NCI-H2196 treated with DMSO at 0.1 percent for 48 hours (cell line): ENCODE results near the gene SET.
A peak's percentile ranks its signal among the peaks of the same experiment; 100 is the strongest.

ENCODE experiments used
- DNase-seq: peaks from one replicate; lab custom pipeline; 2025; ENCODE audit not compliant: unreplicated experiment; lab: John Stamatoyannopoulos, UW

The SET gene

DNA sequence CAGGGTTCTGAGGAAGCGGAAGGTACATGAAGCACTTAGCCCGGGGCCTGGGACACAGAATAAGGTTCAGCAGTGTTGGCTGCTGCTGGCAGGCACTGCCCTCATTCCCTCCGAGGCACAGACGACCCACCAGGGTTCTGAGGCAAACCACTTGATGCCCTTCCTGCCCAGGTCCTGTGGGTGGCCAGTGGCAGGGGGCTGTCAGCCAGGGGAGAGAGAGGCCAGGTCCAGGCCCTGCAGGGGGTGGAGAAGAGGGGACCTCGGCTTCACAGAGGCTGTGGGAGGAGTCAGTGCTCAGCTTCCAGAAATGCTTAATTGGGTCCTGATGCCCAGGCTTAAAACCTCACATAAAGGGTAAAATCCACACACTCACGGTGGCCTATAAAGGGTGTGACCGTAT lies 39.3 kb downstream of the SET start:
- DNase-seq: no peak

- no peak for DNase-seq
These were observed 40.3 kb downstream of the SET start for GRCh38 chr9:128729302-128729701.

DNA sequence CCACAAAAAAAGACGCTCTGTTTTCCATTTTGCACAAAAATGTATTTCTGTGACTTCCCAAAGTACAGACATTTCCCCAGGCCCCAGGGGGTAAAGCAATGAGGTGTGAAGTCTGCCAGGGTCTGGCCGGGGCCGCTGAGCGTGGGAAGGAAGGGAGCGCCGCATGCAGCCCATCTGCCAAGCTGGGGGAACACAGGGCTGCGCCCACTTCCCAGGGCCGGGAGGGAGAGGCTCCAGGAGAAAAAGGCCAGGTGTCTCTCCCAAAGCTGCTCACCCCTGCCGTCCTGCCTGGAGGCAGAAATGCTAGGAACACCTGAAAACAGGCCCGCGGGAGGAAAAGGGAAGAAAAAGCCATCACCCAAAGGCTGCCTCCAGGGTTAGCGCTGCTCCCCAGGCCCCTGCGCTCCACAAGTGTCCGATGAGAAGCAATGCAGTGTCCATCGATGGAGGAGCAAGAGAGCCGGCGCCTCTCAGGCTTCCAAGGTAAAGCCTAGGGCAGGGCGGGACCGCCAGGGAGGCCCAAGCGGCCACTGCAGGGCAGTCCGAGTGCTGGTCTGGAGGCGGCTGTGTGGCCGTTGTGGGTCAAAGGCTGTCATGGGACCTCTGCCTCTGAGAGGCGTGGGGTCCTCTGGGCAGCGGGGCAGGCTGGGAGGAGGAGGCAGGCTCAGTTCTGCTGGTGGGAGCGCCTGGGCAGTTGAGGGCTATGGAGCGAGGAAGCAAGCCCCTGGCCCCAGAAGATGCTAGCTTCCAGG lies 40.9 kb downstream of the SET start:
- no peak for DNase-seq

- no peak for DNase-seq
These were observed 42.1 kb downstream of the SET start for GRCh38 chr9:128731093-128731492.

DNA sequence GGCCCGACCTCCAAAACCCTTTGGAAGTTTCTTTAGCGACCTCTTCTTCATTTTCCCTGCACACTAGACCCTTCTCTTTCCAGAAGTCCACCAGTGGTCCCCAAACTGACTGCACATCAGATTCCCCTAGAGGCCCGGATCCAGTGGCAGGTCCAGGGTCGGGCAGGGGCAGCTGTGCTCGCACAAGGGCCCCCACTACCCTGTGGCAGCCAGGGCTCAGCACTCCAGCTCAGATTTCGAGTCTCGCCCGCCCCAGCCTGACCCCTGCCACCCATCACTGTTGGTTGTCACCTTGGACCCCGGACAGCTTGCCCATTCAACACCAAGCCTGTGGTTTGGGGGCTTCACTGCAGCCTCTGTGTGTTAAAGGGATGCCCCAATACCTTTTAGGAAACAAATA lies 42.7 kb downstream of the SET start:
- DNase-seq: no peak

DNA sequence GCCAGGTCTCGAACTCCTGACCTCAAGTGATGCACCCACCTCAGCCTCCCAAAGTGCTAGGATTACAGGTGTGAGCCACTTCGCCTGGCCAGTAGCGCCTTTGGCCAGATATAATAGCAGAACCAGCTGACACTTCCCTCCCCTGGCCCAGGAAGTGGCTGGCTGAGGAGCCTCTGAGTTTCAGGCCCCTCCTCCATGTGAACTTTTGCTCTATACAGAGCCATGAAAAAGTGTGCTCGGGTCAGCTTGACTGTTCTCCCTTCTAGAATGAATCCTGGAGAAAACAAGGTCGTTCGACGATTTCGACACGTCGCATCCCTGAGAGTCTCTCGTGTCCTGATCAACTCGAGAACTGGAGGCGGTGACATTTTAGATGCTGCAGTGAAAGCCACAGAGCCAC lies 43.6 kb downstream of the SET start:
- no peak for DNase-seq

DNA sequence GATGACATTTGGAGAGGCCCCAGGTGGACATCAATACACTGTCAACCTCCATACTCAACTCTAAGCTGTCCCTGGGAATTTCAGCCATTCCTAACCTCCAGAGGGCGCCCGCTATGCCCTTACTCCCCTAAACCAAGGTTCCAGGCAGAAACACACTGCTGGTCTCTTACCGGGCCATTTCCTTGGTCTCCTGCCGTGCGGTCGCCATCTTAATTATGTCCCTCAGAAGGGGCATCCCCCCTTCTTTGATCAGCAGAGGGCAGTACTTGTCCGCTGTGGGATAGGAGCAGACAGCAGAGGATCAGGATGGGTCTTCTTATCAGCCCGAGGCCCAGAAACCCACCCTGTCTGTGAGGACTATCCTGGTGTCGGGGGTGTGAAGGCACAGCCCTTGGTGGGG lies 44.2 kb downstream of the SET start:
- peak; percentile 42 for DNase-seq

DNA sequence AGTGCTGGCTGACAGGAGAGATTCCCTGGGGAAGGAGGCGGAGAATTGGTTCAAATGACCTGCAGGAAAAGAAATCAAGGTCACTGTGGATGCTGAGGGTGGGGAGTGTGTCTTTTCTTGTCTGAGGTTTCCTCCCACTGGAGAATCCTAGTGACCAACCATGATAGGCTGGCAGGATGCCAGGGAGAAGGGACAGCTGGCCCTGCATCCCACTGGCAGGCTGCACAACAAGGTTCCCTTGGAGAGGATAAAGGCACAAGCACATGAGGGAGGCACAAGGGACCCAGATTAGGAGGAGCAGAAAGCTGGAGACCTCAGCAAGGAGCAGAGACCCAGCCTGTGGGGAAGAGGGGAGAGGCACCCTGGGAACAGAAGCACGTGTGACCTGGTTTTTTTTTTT lies 46.4 kb downstream of the SET start:
- no peak for DNase-seq

- DNase-seq: no peak
These were observed 53.4 kb downstream of the SET start for GRCh38 chr9:128742401-128742800.

DNA sequence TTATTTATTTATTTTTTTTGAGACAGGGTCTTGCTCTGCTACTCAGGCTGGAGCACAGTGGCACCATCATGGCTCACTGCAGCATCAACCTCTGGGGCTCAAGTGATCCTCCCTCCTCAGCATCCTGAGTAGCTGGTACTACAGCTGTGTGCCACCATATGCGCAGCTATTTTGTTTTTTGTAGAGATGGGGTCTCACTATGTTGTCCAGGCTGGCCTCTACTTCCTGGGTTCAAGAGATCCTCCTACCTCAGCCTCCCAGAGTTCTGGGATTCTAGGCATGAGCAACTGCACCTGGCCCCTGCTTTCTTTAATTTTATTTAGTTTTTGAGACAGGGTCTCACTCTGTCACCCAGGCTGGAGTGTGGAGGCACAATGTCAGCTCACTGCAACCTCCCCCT lies 54.4 kb downstream of the SET start:
- no peak for DNase-seq
